K562 (cell line): ENCODE results near the gene GALNT9. TPM values are rescaled to one million over a fixed set of nuclear protein-coding genes. Genes with fewer than 3 reads are reported as not detected.

Source experiments
- ATAC-seq: fragments of 200-7000 bp; cut with Tn5 transposase; 3 replicates; pipeline ENCODE4 v1.9.1; 2020; ENCODE audit warnings: moderate library complexity
- BruUV-seq: library from RNA; stranded (reverse); fragments of 400-500 nt; replicated peaks from 2 replicates; lab custom pipeline; 2021; lab: Mats Ljungman, UMichigan
- CTCF ChIA-PET: fragments of 300-600 bp; formaldehyde crosslinking; extraction: SDS; loops from one replicate; lab custom pipeline; 2021; ENCODE audit warnings: low intra/inter-chr PET ratio; lab: Yijun Ruan, JAX
- POLR2A ChIA-PET: fragments of 300-600, 350-650 bp; sonication (Branson Sonifier 250); formaldehyde crosslinking; extraction: SDS; loops from one replicate; lab custom pipeline; 2021; ENCODE audit warnings: antibody characterized with exemption, inconsistent platforms; lab: Yijun Ruan, JAX
- DNase-seq, 4 experiments: peaks; one replicate each; pipeline versions ENCODE4 v3.0.0 to v3.0.0-alpha.2; 2011 to 2018; ENCODE audit warnings: low spot score in 3 of 4, mixed read lengths in 3 of 4; ENCODE audit errors: extremely low read depth in 1 of 4
- FAIRE-seq: peaks from 2 replicates; lab custom pipeline; 2011; peaks lifted over from hg19 to GRCh38; lab: Jason Lieb, UNC
- H2AFZ ChIP-seq: 2 replicates; pipeline ENCODE4 v1.6.0; 2011; ENCODE audit warnings: low read depth, low read length, control low read depth, inconsistent platforms
- H3K27ac ChIP-seq: fragments of 200-600 bp; 3 replicates; pipeline ENCODE4 v1.8.0; 2011; ENCODE audit warnings: low read depth, mild to moderate bottlenecking, control low read depth, inconsistent platforms, low read length, moderate library complexity, mixed read lengths; ENCODE audit errors: extremely low read depth
- H3K27me3 ChIP-seq, 2 experiments: fragments of 300-600 bp in 1 of 2; 2 replicates in 1 of 2; 3 replicates in 1 of 2; pipeline versions ENCODE4 v1.6.0 to v1.8.0; 2011; ENCODE audit warnings: inconsistent platforms in 2 of 2, low read length in 2 of 2, mild to moderate bottlenecking in 1 of 2, mixed read lengths in 1 of 2, moderate library complexity in 1 of 2; ENCODE audit not compliant: control insufficient read depth in 2 of 2, insufficient read depth in 2 of 2
- H3K36me3 ChIP-seq: fragments of 300-600 bp; 3 replicates; pipeline ENCODE4 v1.8.0; 2011; ENCODE audit warnings: mild to moderate bottlenecking, low read length, inconsistent platforms; ENCODE audit not compliant: control insufficient read depth, insufficient read depth
- H3K4me1 ChIP-seq, 2 experiments: fragments of 200-600 bp in 1 of 2; replicated peaks in 1 of 2; 2 replicates in 1 of 2; 3 replicates in 1 of 2; pipeline versions ENCODE4 v1.5.1 to v1.8.0; 2011; ENCODE audit warnings: inconsistent platforms in 2 of 2, low read length in 2 of 2, mild to moderate bottlenecking in 1 of 2, mixed read lengths in 1 of 2, moderate library complexity in 1 of 2; ENCODE audit not compliant: control insufficient read depth in 2 of 2, insufficient read depth in 2 of 2
- H3K4me2 ChIP-seq: 2 replicates; pipeline ENCODE4 v1.6.1; 2011; ENCODE audit warnings: low read length, control low read depth, inconsistent platforms, mixed read lengths; ENCODE audit not compliant: insufficient read depth
- H3K4me3 ChIP-seq: fragments of 200-600 bp; sonication (generic), shearing (Covaris generic); 2 replicates; pipeline ENCODE4 v1.5.1; 2016; ENCODE audit warnings: control low read depth, inconsistent platforms
- H3K79me2 ChIP-seq: fragments of 200-600 bp; 3 replicates; pipeline ENCODE4 v1.8.0; 2011; ENCODE audit warnings: low read length, inconsistent platforms; ENCODE audit not compliant: control insufficient read depth, insufficient read depth
- H3K9ac ChIP-seq, 2 experiments: 2 replicates each; pipeline versions ENCODE4 v1.6.0 to v1.6.1; 2011; ENCODE audit warnings: low read depth in 2 of 2, low read length in 2 of 2, control low read depth in 1 of 2, inconsistent platforms in 1 of 2, mild to moderate bottlenecking in 1 of 2, mixed read lengths in 1 of 2; ENCODE audit not compliant: insufficient read depth in 1 of 2
- H3K9me1 ChIP-seq: one replicate; pipeline ENCODE4 v1.6.0; 2011; ENCODE audit warnings: inconsistent platforms, mild to moderate bottlenecking, low read length, moderate library complexity; ENCODE audit not compliant: control insufficient read depth, insufficient read depth
- H3K9me3 ChIP-seq: replicated peaks from 2 replicates; pipeline ENCODE4 v1.5.1; 2011; ENCODE audit warnings: low read depth, low read length, inconsistent platforms; ENCODE audit not compliant: control insufficient read depth, insufficient read depth
- H4K20me1 ChIP-seq: replicated peaks from 2 replicates; pipeline ENCODE4 v1.6.1; 2011; ENCODE audit warnings: low read length, inconsistent platforms, mixed read lengths; ENCODE audit not compliant: control insufficient read depth, insufficient read depth
- FOXA1 ChIP-seq: fragments of 450-650 bp; IDR thresholded peaks from 2 replicates; pipeline ENCODE4 v1.6.1; 2016; ENCODE audit warnings: mild to moderate bottlenecking, borderline replicate concordance
- HNRNPH1 ChIP-seq: fragments of 200-400 bp; formaldehyde crosslinking; optimal IDR thresholded peaks from 2 replicates; pipeline ENCODE3; 2017; ENCODE audit warnings: low read depth, mild to moderate bottlenecking, low read length, moderate library complexity
- NFE2 ChIP-seq: IDR thresholded peaks from 2 replicates; pipeline ENCODE4 v1.6.1; 2014; ENCODE audit warnings: antibody characterized with exemption, low read depth
- RCOR1 ChIP-seq, 2 experiments: IDR thresholded peaks; 2 replicates each; pipeline ENCODE4 v1.6.1; 2012; ENCODE audit warnings: low read depth in 2 of 2, low read length in 2 of 2, borderline replicate concordance in 1 of 2, improper control_type of control experiment in 1 of 2
- SPI1 ChIP-seq: IDR thresholded peaks from 2 replicates; pipeline ENCODE4 v1.6.1; 2011; ENCODE audit warnings: low read depth, low read length, control low read depth, borderline replicate concordance
- ZNF282 ChIP-seq: sonication (generic); formaldehyde crosslinking; IDR thresholded peaks from 2 replicates; pipeline ENCODE4 v1.8.1; 2023; ENCODE audit warnings: missing genetic modification reagents
- ZNF76 ChIP-seq: fragments of 250-450 bp; sonication (Bioruptor Pico); IDR thresholded peaks from 2 replicates; pipeline ENCODE4 v1.4.0; 2020; ENCODE audit warnings: mild to moderate bottlenecking, moderate library complexity, borderline replicate concordance
- WGBS: fragments of 100-300 bp; shearing (Covaris generic); methylation state at CpG from one replicate; pipeline ENCODE4 v1.1.6; 2016; ENCODE audit warnings: low coverage, mixed read lengths; ENCODE audit not compliant: insufficient coverage; ENCODE audit errors: missing lambda C conversion rate; 5-methylcytosine and 5-hydroxymethylcytosine counted together
- in situ Hi-C: fragments of 300-500 bp; cut with MboI; formaldehyde crosslinking; loops from 4 replicates; pipeline ENCODE4 v1.15.0; 2018; ENCODE audit warnings: inconsistent platforms, mixed read lengths
- intact Hi-C: fragments of 100-400 bp; cut with micrococcal nuclease; formaldehyde crosslinking; loops from 2 replicates; pipeline ENCODE4 v1.14.2; 2022
- polyA plus RNA-seq, 8 experiments: library from polyadenylated mRNA; depleted of rRNA in 4 of 8; stranded (reverse) in 5 of 8; unstranded in 3 of 8; fragments of >200 nt; fragmentation: Nextera tagmentation in 2 of 8; fragmentation: Illumina TruSeq in 1 of 8; extraction: Ambion mirVana in 2 of 8; extraction: Trizol in 1 of 8; gene quantifications; 2 replicates each; pipeline versions ENCODE4 v1.2.1 to v1.2.3, GENCODE V29; 2011 to 2014; ENCODE audit warnings: inconsistent platforms in 1 of 8, missing spikeins in 1 of 8
- total RNA-seq, 7 experiments: library from RNA; depleted of rRNA in 6 of 7; stranded (reverse); fragments of >200 nt in 6 of 7; fragmentation: Illumina TruSeq in 2 of 7; extraction: Trizol in 2 of 7; gene quantifications; 2 replicates each; pipeline versions ENCODE4 v1.2.1 to v1.2.3, GENCODE V29; 2011 to 2021; ENCODE audit warnings: low replicate concordance in 1 of 7
- TF ChIP-seq, protein P1 (sequence below): sonication (generic); formaldehyde crosslinking; IDR thresholded peaks from 2 replicates; pipeline ENCODE4 v1.8.1; 2023; ENCODE audit warnings: mild to moderate bottlenecking, missing genetic modification reagents, moderate library complexity
- TF ChIP-seq, protein P2 (sequence below), 2 experiments: fragments of 200-800 bp in 1 of 2; sonication (Bioruptor generic) in 1 of 2; sonication (generic) in 1 of 2; formaldehyde crosslinking in 1 of 2; IDR thresholded peaks in 1 of 2; conservative IDR thresholded peaks in 1 of 2; 2 replicates each; pipeline versions ENCODE4 v1.5.0 to v1.6.1; 2016 to 2020; ENCODE audit warnings: missing compliant biosample characterization in 1 of 2, missing genetic modification characterization in 1 of 2, missing genetic modification reagents in 1 of 2
- TF ChIP-seq, protein P3 (sequence below): IDR thresholded peaks from 2 replicates; pipeline ENCODE4 v1.6.1; 2016; ENCODE audit warnings: missing genetic modification characterization, missing compliant biosample characterization

Gene GALNT9
- total and polyA plus RNA-seq, 9 of the 15 experiments (the other 6 are each of a cell fraction or from before 2014, with no cell fraction given), result not detected

- no peaks in the 10 kb centered on the region for H3K9me3 ChIP-seq
- peaks cover 0 to 20% of the 10 kb centered on the region in 2 experiments; a peak in 2 of 5 replicates for H3K4me1 ChIP-seq
- DNase-seq (no peak), ATAC-seq (no peak), FAIRE-seq (no peak)
- TF ChIP-seq, protein P1, sequence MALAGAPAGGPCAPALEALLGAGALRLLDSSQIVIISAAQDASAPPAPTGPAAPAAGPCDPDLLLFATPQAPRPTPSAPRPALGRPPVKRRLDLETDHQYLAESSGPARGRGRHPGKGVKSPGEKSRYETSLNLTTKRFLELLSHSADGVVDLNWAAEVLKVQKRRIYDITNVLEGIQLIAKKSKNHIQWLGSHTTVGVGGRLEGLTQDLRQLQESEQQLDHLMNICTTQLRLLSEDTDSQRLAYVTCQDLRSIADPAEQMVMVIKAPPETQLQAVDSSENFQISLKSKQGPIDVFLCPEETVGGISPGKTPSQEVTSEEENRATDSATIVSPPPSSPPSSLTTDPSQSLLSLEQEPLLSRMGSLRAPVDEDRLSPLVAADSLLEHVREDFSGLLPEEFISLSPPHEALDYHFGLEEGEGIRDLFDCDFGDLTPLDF (CRISPR knock-in tag), result no peak
- no peak for TF ChIP-seq RCOR1 (IDR thresholded peaks at IDR 0.05; ENCODE audit: borderline replicate concordance in 1 of 2, low read depth in 2 of 2, low read length in 2 of 2)
- TF ChIP-seq HNRNPH1, result no peak
- TF ChIP-seq NFE2, result no peak
- no peak for TF ChIP-seq FOXA1
- TF ChIP-seq SPI1, result 0 out of 2 replicates have a peak, but pooled peaks have one; percentile 6
- no peak for TF ChIP-seq ZNF76
- TF ChIP-seq ZNF282 (CRISPR knock-in tag), result 0 out of 2 replicates have a peak, but pooled peaks have one; percentile 33
- TF ChIP-seq, protein P2, sequence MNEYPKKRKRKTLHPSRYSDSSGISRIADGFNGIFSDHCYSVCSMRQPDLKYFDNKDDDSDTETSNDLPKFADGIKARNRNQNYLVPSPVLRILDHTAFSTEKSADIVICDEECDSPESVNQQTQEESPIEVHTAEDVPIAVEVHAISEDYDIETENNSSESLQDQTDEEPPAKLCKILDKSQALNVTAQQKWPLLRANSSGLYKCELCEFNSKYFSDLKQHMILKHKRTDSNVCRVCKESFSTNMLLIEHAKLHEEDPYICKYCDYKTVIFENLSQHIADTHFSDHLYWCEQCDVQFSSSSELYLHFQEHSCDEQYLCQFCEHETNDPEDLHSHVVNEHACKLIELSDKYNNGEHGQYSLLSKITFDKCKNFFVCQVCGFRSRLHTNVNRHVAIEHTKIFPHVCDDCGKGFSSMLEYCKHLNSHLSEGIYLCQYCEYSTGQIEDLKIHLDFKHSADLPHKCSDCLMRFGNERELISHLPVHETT (CRISPR knock-in tag; conservative IDR thresholded peaks at IDR 0.05 in 1 of 2, IDR thresholded peaks at IDR 0.05 in 1 of 2), result no peak
- TF ChIP-seq, protein P3, sequence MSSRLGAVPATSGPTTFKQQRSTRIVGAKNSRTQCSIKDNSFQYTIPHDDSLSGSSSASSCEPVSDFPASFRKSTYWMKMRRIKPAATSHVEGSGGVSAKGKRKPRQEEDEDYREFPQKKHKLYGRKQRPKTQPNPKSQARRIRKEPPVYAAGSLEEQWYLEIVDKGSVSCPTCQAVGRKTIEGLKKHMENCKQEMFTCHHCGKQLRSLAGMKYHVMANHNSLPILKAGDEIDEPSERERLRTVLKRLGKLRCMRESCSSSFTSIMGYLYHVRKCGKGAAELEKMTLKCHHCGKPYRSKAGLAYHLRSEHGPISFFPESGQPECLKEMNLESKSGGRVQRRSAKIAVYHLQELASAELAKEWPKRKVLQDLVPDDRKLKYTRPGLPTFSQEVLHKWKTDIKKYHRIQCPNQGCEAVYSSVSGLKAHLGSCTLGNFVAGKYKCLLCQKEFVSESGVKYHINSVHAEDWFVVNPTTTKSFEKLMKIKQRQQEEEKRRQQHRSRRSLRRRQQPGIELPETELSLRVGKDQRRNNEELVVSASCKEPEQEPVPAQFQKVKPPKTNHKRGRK, result no peak
- H3K9me1 ChIP-seq, result no peaks in the 10 kb centered on the region
- H3K9ac ChIP-seq, result no peak overlapping the region
- H3K27me3 ChIP-seq, result peaks cover 21 to 72% of the 10 kb centered on the region in 2 experiments; a peak in 4 of 5 replicates
- no peak overlapping the region for H3K27ac ChIP-seq
- in situ Hi-C loops (no loop called here), intact Hi-C loops (no loop called here)
- no TSS peak for BruUV-seq
- H2AFZ ChIP-seq, result no peak overlapping the region
- H3K79me2 ChIP-seq, result no peaks in the 10 kb centered on the region
- H4K20me1 ChIP-seq, result peaks cover 8% of the 10 kb centered on the region; the same call in 1 of the 2 replicates
- H3K36me3 ChIP-seq, result no peaks in the 10 kb centered on the region
- CTCF ChIA-PET, result no interaction called here
- 19% methylated on average over 37 of the region's 38 CpGs for WGBS
- no peak overlapping the region for H3K4me3 ChIP-seq
- H3K4me2 ChIP-seq, result no peak overlapping the region
- POLR2A ChIA-PET, result no interaction called here
Observed at GRCh38 chr12:132278401-132279183, 50.8 kb downstream of the GALNT9 start.
